HL-60 (cell line): ENCODE data around the gene DCXR.
A peak's percentile ranks its signal among the peaks of the same experiment; 100 is the strongest.

Source experiments
- DNase-seq, 2 experiments: peaks; one replicate each; pipeline ENCODE4 v3.0.0-alpha.2; 2010 to 2020; ENCODE audit warnings: low read depth in 1 of 2, low spot score in 1 of 2
- H3K27ac ChIP-seq: fragments of 250-450 bp; sonication (Bioruptor Pico); replicated peaks from 2 replicates; pipeline ENCODE4 v1.5.1; 2020; ENCODE audit warnings: mild to moderate bottlenecking, moderate library complexity
- H3K27me3 ChIP-seq: fragments of 250-450 bp; sonication (Bioruptor Pico); 2 replicates; pipeline ENCODE4 v1.5.1; 2021; ENCODE audit warnings: mild to moderate bottlenecking, moderate library complexity; ENCODE audit not compliant: insufficient read depth, poor library complexity, severe bottlenecking
- H3K4me3 ChIP-seq: replicated peaks from 2 replicates; pipeline ENCODE4 v1.5.1; 2011; ENCODE audit warnings: mild to moderate bottlenecking, control low read depth, low read length; ENCODE audit not compliant: insufficient read depth
- GABPA ChIP-seq: IDR thresholded peaks from 2 replicates; pipeline ENCODE4 v1.6.1; 2012; ENCODE audit warnings: low read depth
- POLR2AphosphoS5 ChIP-seq: IDR thresholded peaks from 2 replicates; pipeline ENCODE4 v1.6.1; 2012; ENCODE audit warnings: low read depth
- SPI1 ChIP-seq: IDR thresholded peaks from 2 replicates; pipeline ENCODE4 v1.6.1; 2012; ENCODE audit warnings: low read depth, mild to moderate bottlenecking, borderline replicate concordance
- TF ChIP-seq, protein P1 (sequence below): IDR thresholded peaks from one replicate; pipeline ENCODE4 v1.5.1; 2011; ENCODE audit warnings: low read length, control low read depth, inconsistent platforms; ENCODE audit not compliant: insufficient read depth
- TF ChIP-seq, protein P2 (sequence below): IDR thresholded peaks from 2 replicates; pipeline ENCODE4 v1.6.1; 2012; ENCODE audit warnings: low read depth; ENCODE audit not compliant: insufficient replicate concordance

DCXR gene

DNA sequence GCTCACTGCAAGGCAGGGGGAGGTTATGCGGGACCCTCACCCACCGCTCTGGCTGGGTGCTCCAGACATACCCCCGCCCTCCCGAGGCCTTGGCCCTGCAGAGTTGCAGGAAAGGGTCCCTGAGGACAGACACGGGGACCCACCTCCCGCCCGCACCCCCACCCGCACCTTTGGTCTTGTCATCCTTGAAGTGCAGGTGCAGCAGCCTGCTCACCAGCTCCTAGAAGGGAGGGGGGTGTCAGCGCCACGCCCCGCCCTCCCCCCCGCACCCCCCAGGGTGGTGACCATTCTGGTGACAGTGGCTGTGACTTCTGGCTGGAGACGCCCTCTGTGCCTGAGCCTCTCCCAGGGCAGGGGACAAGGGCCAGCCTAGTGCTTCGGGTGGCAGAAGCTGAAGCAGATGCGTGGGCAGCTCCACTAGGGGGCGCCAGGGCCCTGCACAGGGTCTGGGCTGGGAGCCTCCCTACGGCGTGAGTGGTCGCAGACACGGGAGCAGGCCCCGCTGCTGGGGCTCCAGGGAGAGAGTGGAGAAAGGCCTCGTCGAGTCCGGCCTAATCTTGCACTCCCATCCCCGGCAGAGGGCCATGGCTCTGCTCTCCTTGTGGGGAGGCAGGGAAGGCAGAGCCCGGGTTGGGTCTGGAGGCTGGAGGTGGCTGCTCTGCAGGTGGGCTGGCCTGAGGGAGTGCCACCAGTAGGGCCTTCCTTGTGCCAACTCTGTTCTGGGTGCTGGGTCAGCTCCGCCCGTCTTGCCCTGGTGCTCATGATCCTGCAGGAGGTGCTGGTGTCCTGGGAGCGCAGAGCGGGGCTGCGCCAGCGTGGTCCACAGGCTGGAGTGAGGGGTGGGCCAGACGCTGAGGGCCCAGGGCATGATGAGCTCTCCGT is 17.6 kb downstream of the DCXR start:
- TF ChIP-seq, protein P1, sequence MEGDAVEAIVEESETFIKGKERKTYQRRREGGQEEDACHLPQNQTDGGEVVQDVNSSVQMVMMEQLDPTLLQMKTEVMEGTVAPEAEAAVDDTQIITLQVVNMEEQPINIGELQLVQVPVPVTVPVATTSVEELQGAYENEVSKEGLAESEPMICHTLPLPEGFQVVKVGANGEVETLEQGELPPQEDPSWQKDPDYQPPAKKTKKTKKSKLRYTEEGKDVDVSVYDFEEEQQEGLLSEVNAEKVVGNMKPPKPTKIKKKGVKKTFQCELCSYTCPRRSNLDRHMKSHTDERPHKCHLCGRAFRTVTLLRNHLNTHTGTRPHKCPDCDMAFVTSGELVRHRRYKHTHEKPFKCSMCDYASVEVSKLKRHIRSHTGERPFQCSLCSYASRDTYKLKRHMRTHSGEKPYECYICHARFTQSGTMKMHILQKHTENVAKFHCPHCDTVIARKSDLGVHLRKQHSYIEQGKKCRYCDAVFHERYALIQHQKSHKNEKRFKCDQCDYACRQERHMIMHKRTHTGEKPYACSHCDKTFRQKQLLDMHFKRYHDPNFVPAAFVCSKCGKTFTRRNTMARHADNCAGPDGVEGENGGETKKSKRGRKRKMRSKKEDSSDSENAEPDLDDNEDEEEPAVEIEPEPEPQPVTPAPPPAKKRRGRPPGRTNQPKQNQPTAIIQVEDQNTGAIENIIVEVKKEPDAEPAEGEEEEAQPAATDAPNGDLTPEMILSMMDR, result peak; percentile 82
- no peak for TF ChIP-seq GABPA
- TF ChIP-seq, protein P2, sequence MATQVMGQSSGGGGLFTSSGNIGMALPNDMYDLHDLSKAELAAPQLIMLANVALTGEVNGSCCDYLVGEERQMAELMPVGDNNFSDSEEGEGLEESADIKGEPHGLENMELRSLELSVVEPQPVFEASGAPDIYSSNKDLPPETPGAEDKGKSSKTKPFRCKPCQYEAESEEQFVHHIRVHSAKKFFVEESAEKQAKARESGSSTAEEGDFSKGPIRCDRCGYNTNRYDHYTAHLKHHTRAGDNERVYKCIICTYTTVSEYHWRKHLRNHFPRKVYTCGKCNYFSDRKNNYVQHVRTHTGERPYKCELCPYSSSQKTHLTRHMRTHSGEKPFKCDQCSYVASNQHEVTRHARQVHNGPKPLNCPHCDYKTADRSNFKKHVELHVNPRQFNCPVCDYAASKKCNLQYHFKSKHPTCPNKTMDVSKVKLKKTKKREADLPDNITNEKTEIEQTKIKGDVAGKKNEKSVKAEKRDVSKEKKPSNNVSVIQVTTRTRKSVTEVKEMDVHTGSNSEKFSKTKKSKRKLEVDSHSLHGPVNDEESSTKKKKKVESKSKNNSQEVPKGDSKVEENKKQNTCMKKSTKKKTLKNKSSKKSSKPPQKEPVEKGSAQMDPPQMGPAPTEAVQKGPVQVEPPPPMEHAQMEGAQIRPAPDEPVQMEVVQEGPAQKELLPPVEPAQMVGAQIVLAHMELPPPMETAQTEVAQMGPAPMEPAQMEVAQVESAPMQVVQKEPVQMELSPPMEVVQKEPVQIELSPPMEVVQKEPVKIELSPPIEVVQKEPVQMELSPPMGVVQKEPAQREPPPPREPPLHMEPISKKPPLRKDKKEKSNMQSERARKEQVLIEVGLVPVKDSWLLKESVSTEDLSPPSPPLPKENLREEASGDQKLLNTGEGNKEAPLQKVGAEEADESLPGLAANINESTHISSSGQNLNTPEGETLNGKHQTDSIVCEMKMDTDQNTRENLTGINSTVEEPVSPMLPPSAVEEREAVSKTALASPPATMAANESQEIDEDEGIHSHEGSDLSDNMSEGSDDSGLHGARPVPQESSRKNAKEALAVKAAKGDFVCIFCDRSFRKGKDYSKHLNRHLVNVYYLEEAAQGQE, result no peak
- no peak for TF ChIP-seq POLR2AphosphoS5
- no peak for TF ChIP-seq SPI1
- DNase-seq, result peak; percentile 52 to 72
- Histone ChIP-seq H3K27ac (no peak overlapping the region), H3K27me3 (no peaks in the 10 kb centered on the region), H3K4me3 (no peak overlapping the region)

DNA sequence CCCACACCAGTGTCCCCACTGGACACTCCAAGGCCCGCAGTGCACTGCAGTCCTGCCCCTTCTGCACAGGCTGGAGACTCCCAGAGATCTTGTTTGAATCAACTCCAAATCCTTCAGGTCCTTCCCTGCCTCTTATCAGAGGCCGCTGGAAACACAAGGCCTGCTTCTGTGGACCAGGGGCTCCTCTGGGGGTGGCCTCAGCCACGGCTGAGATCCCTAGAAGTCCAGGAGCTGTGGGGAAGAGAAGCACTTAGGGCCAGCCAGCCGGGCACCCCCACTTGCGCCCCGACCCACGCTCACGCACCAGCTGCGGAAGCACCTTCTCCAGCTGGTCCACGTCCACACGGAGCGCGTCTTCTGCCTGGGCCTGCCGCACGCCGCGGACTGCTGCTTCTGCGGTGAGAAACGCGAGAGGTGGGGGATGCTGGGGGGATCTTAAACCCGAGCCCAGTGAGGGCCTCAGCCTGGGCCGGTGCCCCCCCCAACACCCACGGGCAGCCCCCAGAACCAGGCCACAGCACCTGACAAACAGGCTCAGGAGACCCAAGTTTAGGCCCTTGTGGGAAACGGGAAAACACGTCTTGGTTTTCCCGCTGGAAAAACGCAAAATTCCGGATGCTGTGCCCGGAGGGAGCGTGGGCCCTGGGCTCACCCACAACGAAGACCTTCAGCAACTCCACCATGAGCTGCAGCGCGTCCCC is 18.4 kb downstream of the DCXR start:
- H3K27me3 ChIP-seq, result no peaks in the 10 kb centered on the region
- H3K4me3 ChIP-seq, result no peak overlapping the region
- no peak overlapping the region for H3K27ac ChIP-seq

DNA sequence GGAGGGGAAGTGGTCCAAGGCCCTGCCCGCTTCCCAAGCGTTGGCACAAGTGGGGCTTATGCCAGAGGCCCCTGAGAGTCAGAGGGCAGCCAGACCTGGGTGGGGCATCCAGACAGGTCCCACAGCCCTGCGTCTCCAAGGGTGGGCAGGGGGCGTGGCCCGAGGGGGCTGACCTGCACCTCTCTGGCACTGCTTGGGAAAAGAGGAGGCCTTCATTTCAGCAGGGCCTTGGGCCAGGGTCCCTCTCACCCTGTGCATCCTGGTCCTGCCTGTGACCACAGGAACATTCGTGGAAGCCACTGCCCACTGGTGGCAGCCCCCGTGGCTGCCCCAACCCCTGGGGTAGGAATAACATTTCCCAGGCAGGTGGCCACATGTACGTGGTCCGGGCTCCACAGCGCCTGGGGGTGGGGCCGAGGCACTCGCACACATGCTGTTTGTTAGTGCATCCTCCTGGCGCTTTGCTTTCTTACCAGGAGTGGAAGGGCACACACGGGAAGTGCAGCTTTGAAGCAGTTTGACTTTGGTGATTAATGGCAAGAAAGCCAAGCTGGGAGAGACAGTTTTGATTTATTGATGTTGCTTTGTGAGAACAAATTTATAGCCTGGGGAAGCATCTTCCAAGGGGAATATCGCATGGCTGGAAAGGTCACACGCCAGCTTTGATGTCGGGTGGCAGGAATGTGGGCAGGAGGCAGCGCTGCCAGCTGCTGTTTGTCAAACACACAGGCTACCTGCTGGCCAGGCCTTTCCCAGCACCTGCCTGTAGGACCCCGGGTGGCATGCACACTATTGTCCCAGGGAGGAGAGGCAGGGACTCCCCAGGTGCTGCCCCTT is 19.1 kb downstream of the DCXR start:
- TF ChIP-seq, protein P2, result no peak
- no peak for TF ChIP-seq SPI1
- no peak; the same call in none of the 2 replicates for TF ChIP-seq POLR2AphosphoS5
- TF ChIP-seq, protein P1, result no peak
- TF ChIP-seq GABPA, result no peak
- DNase-seq, result no peak
- H3K27me3 ChIP-seq, result no peaks in the 10 kb centered on the region
- H3K4me3 ChIP-seq, result no peak overlapping the region
- H3K27ac ChIP-seq, result no peak overlapping the region

More for the DNA sequence above, 18.4 kb downstream of the DCXR start:
- DNase-seq, result no peak
- TF ChIP-seq POLR2AphosphoS5 (0 out of 2 replicates have a peak, but pooled peaks have one; percentile 31), SPI1 (no peak)

DNA sequence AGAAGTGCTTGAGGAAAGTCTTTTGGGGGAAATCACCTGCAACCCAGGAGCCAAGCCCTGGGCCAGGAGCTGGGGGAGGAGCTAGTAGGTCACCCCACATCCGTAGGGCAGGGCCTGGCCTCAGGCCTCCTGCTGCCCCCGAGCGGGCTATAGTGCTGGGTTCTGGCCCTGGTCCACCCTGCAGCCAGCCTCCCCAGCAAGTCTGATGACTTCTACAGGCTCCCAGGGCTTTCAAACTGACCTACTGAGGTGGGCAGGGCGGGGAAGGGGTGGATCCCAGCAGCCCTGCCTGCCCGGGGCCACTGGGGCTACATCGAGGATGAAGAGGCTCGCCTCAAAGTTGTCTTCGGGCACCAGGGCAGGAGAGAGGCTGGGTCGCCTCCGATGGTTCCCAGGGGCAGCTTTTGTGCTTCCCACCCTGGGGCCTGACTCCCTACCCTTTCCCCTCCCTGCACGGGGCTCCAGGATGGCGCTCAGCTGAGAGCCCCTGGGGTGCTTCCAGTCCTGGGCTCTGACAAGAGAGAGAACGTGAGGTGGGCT is 19.8 kb downstream of the DCXR start:
- Histone ChIP-seq H3K27me3 (no peaks in the 10 kb centered on the region), H3K4me3 (no peak overlapping the region), H3K27ac (no peak overlapping the region)
- no peak for TF ChIP-seq GABPA
- DNase-seq, result no peak
